GM19099 (cell line): Measurements from ENCODE around the gene DES.

Experiments
- POLR2A ChIP-seq: IDR thresholded peaks from 3 replicates; pipeline ENCODE4 v1.6.1; 2011; ENCODE audit warnings: low read depth; ENCODE audit not compliant: insufficient read length; ENCODE audit errors: extremely low read depth

DES gene

GRCh38 chr2:219426534-219427136 is 8.5 kb downstream of the DES start:
- TF ChIP-seq POLR2A = no peak

GRCh38 chr2:219428469-219428868 is 10.3 kb downstream of the DES start:
- no peak for TF ChIP-seq POLR2A

GRCh38 chr2:219429958-219430606 is 11.9 kb downstream of the DES start:
- TF ChIP-seq POLR2A = no peak

- no peak for TF ChIP-seq POLR2A
These were observed 12.7 kb downstream of the DES start for GRCh38 chr2:219430633-219431615.

- no peak for TF ChIP-seq POLR2A
These were observed 15.7 kb downstream of the DES start for GRCh38 chr2:219433666-219434467.

- no peak for TF ChIP-seq POLR2A
These were observed 16.2 kb downstream of the DES start for GRCh38 chr2:219434468-219434717.

GRCh38 chr2:219434718-219435525 is 16.7 kb downstream of the DES start, which contains the start of gene SPEG:
SPEG (plus strand) TSS chr2:219434843; CDS start chr2:219434978, 135 bp downstream.
- TF ChIP-seq POLR2A = no peak

GRCh38 chr2:219435701-219436100 is 17.5 kb downstream of the DES start:
- TF ChIP-seq POLR2A = no peak

GRCh38 chr2:219436491-219436890 is 18.3 kb downstream of the DES start:
- no peak for TF ChIP-seq POLR2A

- no peak for TF ChIP-seq POLR2A
These were observed 19.0 kb downstream of the DES start for GRCh38 chr2:219437141-219437540.

GRCh38 chr2:219437690-219438206 is 19.6 kb downstream of the DES start:
- no peak for TF ChIP-seq POLR2A

- TF ChIP-seq POLR2A = no peak
These were observed 20.3 kb downstream of the DES start for GRCh38 chr2:219438453-219438852.

- no peak for TF ChIP-seq POLR2A
These were observed 21.3 kb downstream of the DES start for GRCh38 chr2:219439506-219439905.

GRCh38 chr2:219440388-219441256 is 22.4 kb downstream of the DES start:
- TF ChIP-seq POLR2A = no peak
